SK-N-DZ (cell line): ENCODE results near the gene CCDC157.

Source experiments
- DNase-seq: peaks from one replicate; pipeline ENCODE4 v3.0.0-alpha.2; 2015; ENCODE audit warnings: low spot score

The CCDC157 gene

DNA sequence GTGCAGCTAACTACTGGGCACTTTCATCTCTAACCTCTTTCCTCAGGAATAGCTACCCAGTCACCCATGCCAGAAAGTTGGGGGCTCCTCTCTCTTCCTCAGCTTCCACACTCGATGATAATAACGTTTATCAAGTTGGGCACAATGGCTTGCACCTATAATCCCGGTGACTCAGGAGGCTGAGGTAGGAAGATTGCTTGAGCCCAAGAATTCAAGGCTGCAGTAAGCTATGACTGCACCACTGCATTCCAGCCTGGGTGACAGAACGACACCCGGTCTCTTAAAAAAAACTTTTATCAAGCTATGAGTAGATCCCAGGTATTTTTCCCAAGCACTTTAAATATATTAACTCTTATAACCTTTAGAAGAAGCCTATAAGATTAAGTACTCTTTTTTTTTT is 2.2 kb upstream of the CCDC157 start:
- DNase-seq: no peak

DNA sequence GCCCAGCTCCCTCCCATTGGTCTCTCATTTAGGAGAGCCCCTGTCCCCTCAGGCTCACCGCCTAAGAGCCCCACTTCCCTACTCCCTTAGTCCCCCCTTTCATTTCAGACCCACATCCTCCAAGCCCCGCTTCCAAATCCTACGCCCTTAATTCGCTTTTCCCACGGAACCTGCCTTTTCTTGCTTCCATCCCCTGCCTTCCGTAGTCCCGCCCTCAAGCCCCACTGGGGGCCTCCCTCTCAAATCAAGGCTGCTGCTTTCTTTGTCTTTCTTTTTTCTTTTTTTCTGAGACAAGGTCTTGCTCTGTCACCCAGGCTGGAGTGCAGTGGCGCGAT is 396 bp downstream of the CCDC157 start:
- DNase-seq: no peak

DNA sequence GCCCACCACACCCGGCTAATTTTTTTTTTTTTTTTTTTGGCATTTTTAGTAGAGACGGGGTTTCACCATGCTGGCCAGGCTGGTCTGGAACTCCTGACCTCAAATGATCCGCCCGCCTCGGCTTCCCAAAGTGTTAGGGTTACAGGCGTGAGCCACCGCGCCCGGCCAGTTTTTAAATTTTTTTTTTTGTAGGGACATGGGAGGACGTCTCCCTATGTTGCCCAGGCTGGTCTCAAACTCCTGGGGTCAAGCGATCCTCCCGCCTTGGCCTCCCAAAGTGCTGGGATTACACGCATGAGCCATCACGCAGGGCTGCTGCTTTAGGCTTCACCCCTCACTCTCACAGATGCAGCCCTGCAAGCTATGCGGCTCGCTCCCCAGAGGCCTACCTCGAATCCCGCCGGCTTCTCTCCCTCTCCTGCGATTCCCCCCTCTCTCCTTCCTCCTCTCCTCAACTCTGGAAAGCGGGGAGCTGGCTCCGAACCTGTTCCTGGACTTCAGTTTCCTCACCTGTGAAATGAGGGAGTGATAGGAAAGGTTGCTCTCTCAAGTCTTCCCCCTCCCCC is 926 bp downstream of the CCDC157 start:
- no peak for DNase-seq

DNA sequence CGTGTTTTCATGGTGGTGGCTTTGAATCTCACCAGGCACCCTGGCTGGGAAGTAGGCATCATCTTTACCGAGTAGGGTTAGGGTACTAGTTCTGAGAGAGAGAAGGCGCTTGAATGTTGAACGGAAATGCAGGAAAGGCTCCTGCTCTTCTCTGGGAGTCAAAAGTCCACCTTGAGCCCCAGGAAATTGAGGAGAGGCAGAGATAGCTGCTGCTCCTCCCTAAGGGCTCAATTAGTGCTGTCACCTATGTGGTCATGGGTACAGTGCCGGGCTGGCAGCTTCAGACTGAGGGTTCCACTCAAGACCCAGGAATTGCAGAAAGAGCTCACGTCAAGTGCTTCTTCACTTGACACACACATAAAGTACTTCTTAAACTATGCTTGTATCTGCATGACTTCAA is 1.7 kb downstream of the CCDC157 start:
- no peak for DNase-seq

DNA sequence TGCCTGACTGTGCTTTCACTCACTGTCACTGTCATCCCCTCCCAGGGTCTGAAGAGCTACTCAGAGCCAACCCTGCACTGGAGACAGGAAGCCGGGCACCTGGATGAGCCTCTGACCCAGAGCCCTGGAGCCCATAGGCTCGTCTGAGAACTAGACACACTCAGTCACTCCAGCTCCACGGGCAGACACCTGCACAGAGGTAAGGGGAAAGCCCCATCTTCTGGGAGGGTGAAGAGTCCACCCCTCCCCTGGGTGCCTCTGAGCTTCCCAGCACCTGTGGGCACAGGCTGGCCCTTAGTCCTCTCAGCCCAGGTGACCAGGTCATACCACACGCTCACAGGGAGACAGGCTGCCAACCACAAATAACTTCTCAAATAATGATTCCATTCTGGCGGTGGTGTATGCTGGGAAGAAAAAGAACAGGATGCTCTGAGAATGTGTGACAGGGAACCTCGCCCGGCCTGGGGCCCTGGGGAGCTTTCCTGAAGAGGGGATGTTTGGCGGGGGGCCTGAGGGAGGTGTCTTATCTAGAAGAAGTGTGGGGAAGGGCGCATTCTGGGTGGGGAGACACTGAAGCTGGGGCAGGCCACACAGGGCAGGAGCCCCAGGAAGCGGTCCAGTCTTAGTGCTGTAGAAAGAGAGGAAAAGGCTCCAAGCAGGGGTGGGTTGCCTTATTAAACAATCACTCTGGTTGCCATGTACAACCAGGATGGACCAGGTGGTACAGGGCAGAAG is 5.3 kb downstream of the CCDC157 start:
- no peak for DNase-seq

DNA sequence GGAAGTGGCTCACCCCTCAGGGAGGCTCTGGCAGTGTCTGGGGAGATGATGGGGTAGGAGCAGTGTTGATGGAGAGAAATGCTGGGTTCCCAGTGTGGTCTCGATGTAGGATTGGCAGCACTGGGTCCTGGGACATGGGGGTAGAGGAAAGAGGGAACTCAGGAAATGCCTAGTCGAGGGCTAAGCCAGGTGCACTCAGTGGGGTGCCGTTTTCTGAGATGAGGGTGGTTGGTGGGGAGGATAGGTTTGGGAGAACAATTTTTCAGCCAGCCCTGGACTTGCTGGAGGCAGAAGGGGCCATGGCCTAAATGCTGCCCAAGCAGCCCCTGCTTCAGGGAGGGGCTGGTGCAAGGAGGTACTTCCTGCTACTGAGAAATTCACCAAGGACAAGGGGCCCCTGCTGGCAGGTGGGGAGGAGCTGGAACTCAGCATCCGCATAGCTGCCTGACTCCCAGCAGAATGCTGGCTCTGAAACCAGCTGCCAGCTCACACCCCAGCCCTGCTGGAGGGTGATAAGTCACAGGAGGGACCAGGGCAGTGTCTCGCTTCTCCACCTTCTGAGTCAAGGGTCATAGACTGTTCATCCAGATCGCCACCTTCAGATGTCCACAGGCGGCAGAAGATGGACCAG is 6.0 kb downstream of the CCDC157 start:
- DNase-seq: no peak

DNA sequence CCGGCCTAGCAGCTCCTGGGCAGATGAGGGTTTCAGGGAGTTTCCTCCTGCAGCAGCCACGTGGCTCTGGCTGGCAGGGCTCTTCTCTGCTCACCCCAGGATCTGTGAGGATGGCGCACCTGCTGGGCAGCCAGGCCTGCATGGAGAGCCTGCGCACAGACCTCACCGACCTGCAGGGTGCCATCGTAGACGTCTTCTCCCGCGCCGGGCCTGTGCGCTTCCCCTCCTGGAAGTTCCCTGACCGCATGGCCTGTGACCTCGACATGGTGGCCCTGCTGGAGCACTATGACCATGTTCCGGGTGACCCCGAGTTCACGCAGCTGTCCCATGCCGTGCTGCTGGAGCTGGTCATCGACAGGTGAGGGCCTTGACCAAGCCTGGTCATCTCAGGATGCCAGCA is 9.1 kb downstream of the CCDC157 start:
- DNase-seq: no peak

DNA sequence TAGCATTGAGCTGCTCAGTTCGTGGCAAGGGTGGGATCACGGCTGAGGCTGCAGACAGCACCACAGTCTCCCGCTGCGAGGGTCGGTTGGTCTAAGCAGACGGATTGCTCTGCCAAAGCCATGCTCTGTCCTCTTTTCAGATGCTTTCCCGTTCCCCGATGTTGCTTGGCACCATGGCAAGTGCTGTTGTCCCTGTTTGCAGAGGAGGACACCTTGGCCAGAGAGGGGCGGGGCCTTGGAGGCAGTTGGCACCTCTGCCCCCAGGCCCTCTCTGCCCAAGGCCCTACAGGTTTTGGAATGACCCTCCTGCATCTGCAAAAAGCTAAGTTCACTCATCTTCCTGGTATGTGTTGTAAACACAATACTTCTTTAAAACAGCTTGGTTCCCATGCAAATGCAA is 11.6 kb downstream of the CCDC157 start:
- no peak for DNase-seq

DNA sequence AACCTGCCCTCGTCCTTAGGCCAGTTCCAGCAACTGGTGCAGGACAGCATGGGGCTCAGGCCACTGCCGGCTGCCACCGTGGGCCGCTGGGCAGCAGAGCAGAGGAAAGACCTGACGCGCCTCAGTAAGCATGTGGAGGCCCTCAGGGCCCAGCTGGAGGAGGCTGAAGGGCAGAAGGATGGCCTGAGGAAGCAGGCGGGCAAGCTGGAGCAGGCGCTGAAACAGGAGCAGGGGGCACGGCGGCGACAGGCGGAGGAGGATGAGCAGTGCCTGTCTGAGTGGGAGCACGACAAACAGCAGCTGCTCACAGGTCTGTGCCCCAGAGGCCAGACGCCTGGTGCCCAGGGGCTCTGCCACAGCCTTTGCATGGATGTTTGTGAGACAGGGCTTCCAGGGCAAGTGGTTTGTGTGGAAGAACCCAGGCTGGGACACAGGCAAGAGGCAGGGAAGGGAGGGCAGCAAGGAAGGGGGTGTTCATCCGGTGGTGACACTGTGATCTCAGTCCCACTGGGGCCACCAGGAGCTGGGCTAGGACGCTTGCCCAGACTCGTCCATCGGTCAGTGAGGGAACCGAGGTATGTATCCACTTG is 13.9 kb downstream of the CCDC157 start:
- no peak for DNase-seq

DNA sequence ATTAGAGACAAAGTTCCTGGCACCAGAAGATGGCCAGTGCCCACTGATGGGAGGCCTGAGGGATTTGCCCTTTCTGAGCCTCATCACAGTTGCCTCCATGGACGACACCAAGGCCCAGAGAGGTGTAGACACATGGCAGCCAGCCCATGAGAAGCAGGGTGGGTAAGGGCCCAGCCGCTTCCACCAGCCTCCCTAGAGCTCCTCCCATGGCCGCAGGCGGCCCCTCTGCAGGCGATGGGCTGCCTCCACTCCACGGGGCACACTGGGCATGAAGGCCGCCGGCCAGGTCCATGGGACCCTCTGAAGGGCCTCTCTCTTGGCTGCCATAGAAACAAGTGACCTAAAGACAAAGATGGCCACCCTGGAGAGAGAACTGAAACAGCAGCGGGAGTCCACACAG is 14.5 kb downstream of the CCDC157 start:
- DNase-seq: no peak

DNA sequence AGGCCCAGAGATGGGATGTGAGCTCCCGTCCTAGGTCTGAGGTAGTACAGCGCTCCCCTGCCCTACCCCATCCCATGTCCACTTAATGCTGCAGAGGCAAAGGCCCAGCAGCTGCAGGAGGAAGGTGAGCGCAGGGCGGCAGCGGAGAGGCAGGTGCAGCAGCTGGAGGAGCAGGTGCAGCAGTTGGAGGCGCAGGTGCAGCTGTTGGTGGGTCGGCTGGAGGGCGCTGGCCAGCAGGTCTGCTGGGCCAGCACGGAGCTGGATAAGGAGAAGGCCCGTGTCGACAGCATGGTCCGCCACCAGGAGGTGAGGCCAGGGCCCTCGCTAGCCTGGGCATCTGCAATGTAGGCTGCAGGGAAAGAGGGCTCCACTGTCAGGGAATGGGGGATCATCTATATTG is 15.2 kb downstream of the CCDC157 start:
- no peak for DNase-seq

DNA sequence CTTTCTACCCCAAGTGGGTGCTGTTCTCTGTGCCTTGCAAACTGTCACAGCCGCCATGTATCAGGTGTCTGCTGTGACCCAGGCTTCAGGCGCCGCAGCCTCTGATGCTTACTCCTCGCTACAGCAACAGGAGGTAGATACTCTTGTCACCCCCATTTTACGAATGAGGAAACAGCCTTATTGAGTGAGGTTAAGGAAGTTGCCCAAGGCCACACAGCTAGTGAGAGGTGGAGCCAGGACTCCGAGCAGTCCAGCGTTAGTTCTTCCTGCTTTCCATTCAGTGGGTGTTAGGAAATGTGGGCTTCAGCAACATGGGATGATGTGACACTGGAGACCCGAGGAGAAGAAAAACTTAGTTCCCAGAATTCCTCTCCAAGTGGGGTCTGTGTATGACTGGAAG is 16.1 kb downstream of the CCDC157 start:
- DNase-seq: no peak

DNA sequence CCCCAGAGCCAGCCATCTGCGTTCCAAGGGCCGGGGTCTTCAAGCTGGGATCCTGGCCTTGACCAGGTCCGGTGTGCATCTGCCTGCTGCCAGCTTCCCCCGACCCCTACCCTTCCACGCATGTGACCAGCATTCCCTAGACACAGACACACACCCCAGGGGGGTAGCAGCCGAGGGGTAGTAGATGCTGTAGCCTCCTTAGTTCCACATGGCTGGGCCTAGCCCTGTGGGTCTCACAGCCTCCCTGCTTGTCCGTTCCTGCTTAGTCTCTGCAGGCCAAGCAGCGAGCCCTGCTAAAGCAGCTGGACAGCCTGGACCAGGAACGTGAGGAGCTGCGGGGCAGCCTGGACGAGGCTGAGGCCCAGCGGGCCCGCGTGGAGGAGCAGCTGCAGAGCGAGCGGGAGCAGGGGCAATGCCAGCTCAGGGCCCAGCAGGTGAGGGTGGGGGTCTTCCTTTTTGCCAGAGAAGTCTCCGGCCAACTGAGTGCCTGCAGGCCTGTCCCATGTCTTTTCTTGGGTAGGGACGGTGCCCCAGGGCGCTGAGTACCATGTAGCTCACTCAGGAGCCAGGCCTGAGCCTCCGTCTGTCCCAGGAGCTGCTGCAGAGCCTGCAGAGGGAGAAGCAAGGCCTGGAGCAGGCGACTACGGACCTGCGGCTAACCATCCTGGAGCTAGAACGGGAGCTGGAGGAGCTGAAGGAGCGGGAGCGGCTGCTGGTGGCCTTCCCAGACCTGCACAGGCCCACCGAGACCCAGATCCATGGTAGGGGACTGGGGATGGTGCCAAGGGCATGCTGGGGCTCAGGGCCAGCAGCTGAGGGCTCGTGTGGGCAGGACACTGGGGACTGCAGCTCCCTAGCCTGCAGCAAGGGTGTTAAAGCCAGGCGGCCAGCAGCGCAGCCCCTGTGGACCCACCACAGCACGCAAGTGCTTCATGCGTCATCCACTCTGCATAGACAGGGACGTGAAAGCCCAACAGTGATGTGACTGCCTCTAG is 16.8 kb downstream of the CCDC157 start:
- peak; percentile 49 for DNase-seq

DNA sequence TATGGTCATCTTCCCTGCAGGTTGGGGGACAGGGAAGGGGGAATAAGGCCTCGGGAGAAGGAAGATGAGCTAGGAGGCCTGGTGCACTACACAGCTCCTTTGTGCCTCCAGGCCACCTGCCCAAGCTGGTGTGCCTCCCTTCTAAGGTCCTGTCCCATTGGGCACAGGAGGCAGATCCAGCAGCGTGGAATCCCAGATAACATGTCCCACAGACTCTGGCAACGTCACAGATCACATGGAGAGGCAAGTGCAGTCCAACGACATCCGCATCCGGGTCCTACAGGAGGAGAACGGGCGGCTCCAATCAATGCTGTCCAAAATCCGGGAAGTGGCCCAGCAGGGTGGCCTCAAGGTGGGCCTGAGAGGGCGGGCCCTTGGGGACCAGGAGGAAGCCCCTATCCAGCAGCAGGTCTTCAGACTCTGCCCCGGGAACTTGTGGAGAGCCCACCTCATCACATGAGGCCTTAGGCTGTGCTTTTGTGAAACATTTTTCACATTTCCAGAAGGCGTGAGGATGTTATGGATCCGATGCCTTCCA is 18.6 kb downstream of the CCDC157 start:
- no peak for DNase-seq

DNA sequence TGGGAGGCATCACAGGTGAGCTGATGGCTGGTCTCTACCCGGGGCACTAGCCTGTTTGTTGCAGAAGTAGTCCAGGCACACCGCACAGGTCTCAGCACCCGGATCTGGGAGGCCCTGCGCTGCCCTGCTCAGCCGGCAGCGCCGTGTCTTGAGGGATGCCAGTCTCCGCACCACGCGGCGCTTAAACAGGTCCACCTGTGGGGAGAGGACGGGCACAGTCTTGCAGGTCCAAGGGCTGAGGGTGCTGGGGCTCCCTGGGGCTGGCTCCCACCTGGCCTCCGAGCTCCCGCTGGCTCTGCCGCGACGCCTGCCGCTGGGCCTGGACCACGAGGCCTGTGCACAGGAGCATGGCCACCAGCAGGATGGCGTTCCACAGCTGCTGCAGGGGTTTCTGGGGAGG is 23.2 kb downstream of the CCDC157 start:
- no peak for DNase-seq

DNA sequence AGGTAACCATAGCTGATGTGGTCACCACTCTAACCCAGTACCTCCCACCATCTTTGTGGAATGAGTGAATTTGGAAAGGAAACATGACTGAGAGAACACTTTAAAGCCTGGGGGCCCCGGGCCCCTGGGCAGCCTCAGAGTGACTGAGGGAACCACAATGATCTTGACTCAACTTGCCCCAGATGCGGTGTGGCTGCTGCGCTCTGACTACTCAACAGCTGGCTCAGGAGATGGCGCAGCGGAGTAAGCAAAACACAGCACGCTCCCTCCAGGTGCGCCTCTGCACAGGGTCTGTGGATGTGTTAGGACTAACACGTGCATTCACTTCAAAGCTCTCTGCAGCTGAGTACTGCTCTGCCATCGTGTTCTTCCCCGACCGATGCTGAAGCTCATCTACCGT is 24.5 kb downstream of the CCDC157 start:
- DNase-seq: no peak

DNA sequence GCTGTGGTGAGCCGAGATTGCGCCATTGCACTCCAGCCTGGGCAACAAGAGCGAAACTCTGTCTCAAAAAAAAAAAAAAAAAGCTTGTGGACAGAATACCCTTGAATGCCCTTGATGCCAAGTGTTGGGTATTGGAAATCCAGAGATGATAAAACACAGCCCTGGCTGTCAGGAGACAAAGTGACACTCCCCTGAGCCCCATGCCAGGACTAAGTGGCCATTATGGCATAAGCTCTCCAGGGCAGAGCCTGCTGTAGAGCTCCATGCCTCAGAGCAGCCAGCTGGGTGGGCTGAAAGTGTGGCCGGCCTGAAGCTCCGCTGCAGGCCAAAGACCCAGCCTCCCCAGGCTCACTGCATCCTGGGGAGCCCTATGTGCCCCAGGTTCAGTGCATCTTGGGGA is 25.5 kb downstream of the CCDC157 start:
- DNase-seq: no peak

DNA sequence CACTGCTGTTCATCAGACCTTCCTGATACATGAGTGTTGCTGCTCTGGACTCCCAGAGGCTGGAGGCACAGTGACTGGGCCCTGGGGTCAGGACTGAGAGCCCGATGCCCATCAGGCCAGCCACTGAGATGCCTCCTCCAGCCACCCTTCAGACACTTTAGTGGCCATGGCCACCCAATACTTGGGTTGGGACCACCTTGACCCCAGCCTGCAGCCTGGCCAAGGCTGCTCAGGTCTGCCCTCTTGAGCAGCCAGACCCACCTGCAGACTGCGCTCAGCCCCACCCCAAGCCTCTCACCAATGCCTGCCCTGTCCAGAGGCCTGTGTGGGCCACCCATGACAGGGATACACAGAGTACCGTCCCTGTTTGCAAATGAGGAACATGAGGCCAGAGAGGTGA is 26.3 kb downstream of the CCDC157 start:
- no peak for DNase-seq

DNA sequence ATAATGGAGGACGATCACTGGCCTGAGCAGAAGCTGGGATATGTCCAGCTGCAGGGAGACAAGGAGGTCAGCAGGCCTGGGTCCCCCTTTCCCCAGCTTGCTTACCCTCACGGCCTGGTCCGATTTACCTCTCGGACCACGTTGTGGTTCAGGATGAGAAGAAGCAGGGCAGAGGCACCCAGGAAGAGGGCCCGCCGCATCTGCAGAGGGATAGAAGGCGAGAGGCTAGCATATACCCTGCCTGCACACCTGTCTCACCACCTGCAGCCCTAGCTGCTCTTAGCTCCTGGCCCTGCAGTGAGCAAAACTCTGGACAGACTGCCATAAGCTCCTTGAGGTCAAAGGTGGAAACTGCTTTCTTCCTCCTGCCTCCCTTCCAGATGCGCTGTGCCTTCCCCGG is 29.1 kb downstream of the CCDC157 start:
- no peak for DNase-seq

DNA sequence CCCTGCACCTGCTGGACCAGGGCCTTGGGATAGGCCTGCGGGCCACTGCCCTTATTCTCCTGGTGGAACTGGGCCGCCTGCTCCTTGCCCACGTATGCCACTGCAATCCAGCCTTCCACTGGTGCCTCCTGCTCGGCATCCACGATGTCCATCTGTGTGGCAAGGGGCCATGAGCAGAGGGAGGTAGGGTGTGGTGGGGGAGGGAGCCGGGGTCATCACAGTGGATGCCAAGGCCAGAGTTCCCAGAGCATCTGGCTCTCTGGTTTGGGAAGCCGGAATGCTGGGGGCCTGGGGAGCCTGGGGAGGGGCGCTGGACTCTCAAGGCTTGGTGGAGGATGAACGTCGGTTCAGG is 29.8 kb downstream of the CCDC157 start:
- DNase-seq: no peak

DNA sequence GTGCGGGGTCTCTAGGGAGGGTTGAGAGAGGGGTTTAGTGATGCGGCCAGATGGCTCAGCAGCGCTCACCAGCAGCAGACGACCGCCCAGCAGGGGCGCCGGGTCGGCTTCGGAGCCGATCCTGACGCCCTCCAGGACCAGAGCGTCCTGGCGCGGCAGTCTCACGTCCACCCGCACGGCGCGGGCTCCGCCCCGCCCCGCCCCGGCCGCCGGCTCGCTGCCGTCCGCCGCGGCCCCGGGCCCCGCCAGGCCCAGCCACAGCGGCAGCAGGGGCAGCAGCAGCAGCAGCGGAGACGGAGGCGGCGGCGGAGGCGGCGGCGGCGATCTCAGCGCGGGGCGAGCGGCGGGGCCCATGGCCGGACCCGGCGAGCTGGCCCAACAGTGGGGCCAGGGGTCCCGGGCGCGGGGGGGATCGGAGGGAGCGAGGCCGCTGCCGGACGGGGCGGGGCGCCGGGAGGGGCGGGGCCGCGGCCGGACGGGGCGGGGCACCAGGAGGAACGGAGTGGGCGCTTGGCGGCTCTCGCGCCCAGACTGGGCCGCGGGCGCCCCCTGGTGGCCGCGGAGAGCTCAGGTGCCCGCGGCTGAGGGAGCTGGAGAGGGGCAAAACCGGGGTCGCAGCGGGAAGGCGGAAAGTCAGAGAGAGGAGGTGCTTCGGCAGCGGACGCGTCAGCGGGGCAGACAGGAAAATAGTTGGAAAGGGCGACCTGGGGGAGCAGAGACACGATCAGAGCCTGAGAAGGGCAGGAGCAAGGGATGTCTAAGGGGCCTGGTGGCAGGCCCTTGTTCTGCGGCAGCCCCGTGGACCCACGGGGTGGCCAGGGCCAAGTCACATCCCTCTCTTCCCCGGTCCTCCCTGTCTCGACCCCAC is 30.4 kb downstream of the CCDC157 start, which contains the start of gene RNF215:
RNF215 (minus strand) TSS at position 452 of the 868 bp plus-strand sequence; CDS start at position 354, 98 bp downstream.
- DNase-seq: peak; percentile 84
